ES-I3 (cell line): Measurements from ENCODE around the gene PARD3.

ENCODE experiments used
- H3K36me3 ChIP-seq: 2 replicates; pipeline ENCODE4 v1.6.1; 2013; ENCODE audit warnings: mild to moderate bottlenecking, low read length, control low read depth, moderate library complexity; ENCODE audit not compliant: insufficient read depth
- H3K4me1 ChIP-seq: 2 replicates; pipeline ENCODE4 v1.6.1; 2013; ENCODE audit warnings: mild to moderate bottlenecking, control low read depth, low read length; ENCODE audit not compliant: insufficient read depth
- H3K9ac ChIP-seq: 2 replicates; pipeline ENCODE4 v1.6.1; 2013; ENCODE audit warnings: low read depth, mild to moderate bottlenecking, low read length, moderate library complexity
- H3K9me3 ChIP-seq: 2 replicates; pipeline ENCODE4 v1.6.1; 2013; ENCODE audit warnings: mild to moderate bottlenecking, low read length, moderate library complexity; ENCODE audit not compliant: control insufficient read depth, insufficient read depth

Gene PARD3

DNA sequence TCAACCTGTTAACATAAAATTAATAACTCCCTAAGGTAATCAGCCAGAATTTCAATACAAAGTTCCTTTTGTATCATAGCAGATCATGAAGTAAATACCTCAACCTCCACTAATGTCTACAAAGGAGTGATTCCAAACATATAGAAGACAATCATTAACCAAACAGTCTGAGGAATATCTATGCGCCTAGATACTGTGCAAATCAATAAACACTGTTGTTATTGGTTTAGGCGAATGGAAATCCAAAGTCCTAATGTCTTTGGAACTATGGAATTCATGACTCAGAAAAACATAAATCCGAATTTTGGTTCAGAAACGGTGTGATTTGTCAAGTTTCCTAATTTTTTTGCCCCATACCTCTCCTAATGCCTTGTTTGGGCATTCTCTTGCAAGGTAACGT lies 469.7 kb downstream of the PARD3 start:
- Histone ChIP-seq H3K9ac (no peak overlapping the region), H3K4me1 (no peaks in the 10 kb centered on the region; the same call in 1 of the 2 replicates), H3K36me3 (no peaks in the 10 kb centered on the region), H3K9me3 (no peaks in the 10 kb centered on the region)

DNA sequence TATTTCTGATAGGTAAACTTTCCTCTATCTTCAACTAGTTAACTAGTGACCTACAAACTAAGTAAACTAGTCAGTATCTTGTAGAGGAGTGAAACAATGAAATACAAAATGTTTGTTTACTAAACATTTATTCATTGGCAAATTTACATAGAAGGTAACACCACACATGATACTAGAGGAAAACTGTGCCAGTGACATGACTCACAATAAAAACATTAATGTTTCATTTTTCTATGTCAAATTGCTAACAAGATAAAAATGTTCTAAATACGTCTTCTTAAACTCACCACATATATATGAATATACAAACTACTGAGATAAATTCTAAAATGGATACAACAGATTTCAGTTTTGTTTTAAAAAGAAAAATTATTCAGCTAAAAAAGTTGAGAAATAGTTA lies 471.3 kb downstream of the PARD3 start:
- no peaks in the 10 kb centered on the region for H3K36me3 ChIP-seq
- no peaks in the 10 kb centered on the region for H3K9me3 ChIP-seq

DNA sequence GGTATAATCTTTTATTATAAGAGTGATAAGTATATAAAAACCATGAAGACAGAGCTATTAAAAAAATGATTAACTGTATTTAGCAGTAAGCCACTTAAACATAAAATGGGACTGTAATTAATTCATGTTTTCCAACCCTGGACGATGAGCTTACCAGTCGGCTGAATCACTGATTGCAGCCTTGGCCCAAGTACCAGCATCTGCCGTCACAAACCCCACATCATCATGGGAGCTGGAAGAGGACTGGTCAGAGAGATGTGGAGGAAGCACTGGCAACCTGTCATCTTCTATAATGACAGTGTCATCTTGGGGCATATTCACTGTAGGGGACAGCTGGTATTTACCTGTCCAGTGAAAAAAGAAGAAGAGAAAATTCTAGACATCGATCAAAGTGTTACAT lies 473.6 kb downstream of the PARD3 start:
- H3K36me3 ChIP-seq: no peaks in the 10 kb centered on the region
- H3K4me1 ChIP-seq: no peaks in the 10 kb centered on the region
- no peaks in the 10 kb centered on the region for H3K9me3 ChIP-seq
- no peak overlapping the region for H3K9ac ChIP-seq

More for the DNA sequence above, 471.3 kb downstream of the PARD3 start:
- Histone ChIP-seq H3K9ac (no peak overlapping the region), H3K4me1 (no peaks in the 10 kb centered on the region; the same call in 1 of the 2 replicates)

DNA sequence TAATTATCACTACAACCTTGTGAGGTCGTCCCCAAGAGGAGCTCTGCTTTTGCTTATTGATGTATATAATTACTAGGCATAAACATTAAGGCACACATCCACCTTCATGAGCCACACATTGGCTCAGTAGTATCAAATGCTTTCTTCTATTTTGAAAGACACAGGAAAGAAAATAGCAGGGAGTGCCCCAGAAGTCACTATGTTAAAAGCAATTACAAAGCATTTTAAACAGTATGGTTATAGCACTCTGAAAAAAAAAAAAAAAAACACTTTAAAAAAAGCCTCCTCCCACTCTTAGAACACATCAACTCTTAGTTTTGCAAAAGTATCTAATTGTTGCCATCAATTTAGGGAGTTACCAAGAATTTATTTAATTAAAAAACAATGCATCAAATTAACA lies 474.2 kb downstream of the PARD3 start:
- H3K9ac ChIP-seq: no peak overlapping the region
- no peaks in the 10 kb centered on the region for H3K4me1 ChIP-seq
- no peaks in the 10 kb centered on the region for H3K9me3 ChIP-seq
- no peaks in the 10 kb centered on the region for H3K36me3 ChIP-seq

DNA sequence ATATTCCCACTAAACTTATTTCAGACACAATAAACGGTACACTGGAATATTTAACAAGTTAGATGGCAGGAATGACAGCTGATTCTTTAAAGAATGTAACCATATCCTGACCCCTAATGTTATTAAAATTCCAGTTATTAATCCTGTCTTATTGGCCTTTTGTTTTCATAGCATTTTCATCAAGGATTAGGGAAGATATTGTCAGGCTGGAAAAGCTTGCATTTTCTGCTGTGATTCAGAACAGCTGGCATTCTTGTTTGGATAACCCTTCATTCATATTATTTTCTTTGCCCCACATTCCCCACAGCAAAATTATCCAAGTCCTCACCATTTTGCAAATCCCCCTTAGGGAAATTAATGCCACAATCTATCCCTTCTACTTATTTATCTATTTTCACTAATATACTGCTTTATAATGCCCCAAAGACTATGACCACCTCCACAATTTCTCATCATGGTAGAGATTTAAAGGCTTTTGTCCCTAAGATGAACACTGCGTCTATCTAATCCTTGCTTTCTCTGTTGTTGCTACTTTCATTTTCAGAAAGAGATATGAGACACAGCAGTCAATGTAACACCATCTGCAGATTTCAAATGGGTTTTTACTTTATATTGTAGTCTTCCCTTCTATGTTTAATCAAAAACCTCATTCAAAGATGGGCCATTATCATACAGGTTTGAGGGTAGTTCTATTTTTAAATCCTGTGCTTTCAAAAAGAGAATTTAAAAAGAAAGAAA lies 475.1 kb downstream of the PARD3 start:
- no peaks in the 10 kb centered on the region for H3K4me1 ChIP-seq
- H3K36me3 ChIP-seq: no peaks in the 10 kb centered on the region
- no peak overlapping the region for H3K9ac ChIP-seq
- no peaks in the 10 kb centered on the region for H3K9me3 ChIP-seq

DNA sequence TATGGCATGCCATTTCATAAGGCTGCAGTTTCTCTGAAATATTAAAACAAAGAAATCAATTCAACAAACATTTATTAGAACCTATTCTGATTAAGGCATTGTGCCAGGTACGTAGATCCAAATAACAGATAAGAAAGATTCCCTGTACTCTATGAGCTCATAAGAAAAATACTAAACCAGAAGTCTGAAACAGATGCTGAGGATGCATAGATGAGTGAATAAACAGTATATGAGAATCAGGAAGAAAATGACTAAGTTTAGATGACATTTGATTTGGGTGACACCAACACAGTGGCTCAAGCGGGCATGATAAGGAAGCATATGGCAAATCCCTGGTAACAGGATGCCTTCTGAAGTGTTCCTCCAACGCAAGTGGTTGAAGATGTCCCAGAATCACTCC lies 477.2 kb downstream of the PARD3 start:
- Histone ChIP-seq H3K9me3 (no peaks in the 10 kb centered on the region), H3K9ac (no peak overlapping the region), H3K4me1 (no peaks in the 10 kb centered on the region), H3K36me3 (no peaks in the 10 kb centered on the region)

DNA sequence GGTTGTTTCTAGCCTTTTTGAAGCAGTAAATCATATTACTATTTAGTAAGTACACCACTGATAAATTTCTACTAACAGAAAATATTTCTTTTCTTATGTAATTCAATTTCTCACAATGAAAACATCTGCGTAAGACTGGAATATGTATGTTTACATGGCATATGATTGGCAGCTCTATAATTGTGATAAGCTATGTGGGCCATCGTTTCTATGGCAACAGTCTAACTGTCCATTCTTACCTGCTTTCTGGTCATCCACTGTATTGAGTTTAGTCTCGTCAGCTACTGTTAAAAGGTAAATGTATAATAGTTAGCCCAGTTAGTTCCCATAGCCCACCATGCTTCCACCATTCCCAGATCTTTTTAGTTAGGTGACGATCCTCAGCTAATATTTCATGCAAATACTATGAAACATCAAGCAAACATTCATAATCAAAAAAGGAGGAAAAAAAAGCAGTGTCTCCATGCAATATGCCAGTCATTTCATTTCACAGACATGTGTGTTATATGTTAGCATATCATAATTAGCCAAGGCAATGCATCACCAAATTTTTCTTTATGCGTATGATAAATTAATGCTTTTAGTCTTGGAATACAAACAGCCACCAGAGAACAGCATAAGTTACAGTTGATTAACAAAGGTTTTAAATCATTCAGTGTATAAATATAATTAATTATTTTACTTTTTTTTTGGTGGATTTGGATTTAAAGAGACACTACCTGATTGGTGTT lies 479.0 kb downstream of the PARD3 start:
- H3K9me3 ChIP-seq: no peaks in the 10 kb centered on the region
- H3K9ac ChIP-seq: no peak overlapping the region
- no peaks in the 10 kb centered on the region for H3K36me3 ChIP-seq
- no peaks in the 10 kb centered on the region for H3K4me1 ChIP-seq

DNA sequence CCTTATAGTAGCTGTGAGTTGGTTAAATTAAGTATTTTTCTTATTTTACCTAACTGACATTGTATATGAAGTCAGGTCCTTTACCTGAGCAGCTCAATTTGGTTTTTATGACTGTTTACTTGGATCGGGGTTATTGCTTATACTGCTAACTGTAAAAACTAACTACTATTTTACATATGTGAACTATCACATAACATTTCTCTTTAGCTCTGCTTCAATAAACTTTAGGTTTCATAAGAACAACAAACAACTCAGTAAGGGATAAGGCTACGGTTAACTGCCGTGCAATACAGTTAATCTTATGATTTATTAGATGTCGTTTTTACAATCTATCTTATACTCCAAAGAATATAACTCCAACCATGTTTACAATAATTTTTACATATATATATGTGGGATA lies 480.2 kb downstream of the PARD3 start:
- Histone ChIP-seq H3K9me3 (no peaks in the 10 kb centered on the region), H3K9ac (no peak overlapping the region), H3K36me3 (no peaks in the 10 kb centered on the region), H3K4me1 (no peaks in the 10 kb centered on the region)

DNA sequence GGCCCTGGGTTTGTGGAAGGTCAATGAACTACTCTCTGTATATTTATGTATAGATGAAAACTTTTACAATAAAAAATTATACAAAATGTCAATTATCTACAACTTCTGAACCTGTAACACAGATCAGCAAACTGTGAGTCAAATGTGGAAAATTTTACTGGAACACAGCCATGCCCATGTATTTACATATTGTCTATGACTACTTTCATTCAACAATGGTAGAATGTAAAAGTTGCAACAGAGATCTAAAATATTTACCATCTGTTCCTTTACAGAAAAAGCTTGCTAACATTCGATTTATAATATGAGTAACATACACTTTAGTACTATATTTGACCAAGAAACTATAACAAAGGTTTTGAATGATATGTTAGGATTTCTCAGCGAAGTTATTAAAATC lies 481.6 kb downstream of the PARD3 start:
- H3K4me1 ChIP-seq: no peaks in the 10 kb centered on the region
- no peaks in the 10 kb centered on the region for H3K36me3 ChIP-seq
- no peak overlapping the region for H3K9ac ChIP-seq
- H3K9me3 ChIP-seq: no peaks in the 10 kb centered on the region

DNA sequence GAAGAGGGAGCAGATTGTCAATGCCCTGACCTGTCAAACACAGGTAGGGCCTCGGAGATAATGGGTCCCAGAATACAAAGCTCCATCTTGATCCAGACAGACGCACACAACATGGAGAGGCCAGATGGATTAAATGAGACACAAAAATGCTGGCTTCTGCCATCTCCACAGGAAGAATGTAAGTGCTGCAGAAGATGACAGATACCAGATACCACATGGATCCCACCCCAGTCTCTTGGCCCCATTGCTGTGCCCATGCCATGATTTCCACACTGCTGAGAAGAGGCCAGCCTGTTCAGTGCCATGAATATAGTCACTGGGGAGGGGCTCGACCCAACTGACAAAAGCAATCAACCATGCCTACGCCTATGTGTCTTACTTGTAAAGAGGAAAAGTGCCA lies 487.9 kb downstream of the PARD3 start:
- Histone ChIP-seq H3K9me3 (no peaks in the 10 kb centered on the region), H3K4me1 (no peaks in the 10 kb centered on the region), H3K36me3 (no peaks in the 10 kb centered on the region; the same call in 1 of the 2 replicates), H3K9ac (no peak overlapping the region)

DNA sequence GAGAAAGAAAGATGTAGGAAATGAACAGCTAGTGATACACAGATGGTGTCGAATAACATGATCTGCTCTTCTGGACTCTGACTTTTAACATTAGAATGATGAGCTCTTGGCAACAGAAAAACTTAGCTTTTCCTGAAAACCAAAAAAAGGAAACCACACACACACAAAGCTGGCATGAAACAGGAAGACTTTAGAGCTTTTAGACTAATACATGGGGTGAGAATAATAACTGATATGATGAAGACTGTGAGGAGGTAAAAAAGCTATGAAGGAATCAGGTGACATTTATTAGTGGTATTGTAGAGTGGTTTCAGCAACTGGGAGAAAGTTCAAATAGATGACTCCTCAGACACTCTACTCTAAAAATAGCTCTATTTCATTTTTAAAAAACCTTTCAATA lies 491.9 kb downstream of the PARD3 start:
- H3K4me1 ChIP-seq: 0 out of 2 replicates have a peak, but pooled peaks cover 4% of the 10 kb centered on the region
- no peak overlapping the region for H3K9ac ChIP-seq
- no peaks in the 10 kb centered on the region; the same call in 1 of the 2 replicates for H3K36me3 ChIP-seq
- H3K9me3 ChIP-seq: no peaks in the 10 kb centered on the region

DNA sequence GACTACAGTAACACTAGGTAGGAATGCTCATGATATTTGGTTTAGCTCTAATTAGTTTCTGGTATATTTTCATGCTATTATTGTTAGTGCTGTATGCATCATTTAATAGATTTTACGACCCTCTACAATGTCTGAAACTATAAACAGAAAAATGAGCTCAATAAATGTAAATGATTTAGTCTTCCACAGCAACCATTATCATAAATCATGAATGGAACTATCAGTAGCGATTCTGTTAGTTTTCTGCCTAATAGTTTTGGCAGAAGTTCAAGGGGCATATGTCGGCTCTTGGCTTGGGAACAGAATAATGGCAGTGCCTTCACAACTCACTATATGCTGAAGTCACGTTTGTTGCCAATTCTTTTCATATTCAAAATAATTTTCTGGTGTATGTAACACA lies 494.8 kb downstream of the PARD3 start:
- peaks cover 9% of the 10 kb centered on the region; the same call in 1 of the 2 replicates for H3K4me1 ChIP-seq
- no peak overlapping the region for H3K9ac ChIP-seq
- H3K36me3 ChIP-seq: no peaks in the 10 kb centered on the region; the same call in 1 of the 2 replicates
- H3K9me3 ChIP-seq: no peaks in the 10 kb centered on the region

DNA sequence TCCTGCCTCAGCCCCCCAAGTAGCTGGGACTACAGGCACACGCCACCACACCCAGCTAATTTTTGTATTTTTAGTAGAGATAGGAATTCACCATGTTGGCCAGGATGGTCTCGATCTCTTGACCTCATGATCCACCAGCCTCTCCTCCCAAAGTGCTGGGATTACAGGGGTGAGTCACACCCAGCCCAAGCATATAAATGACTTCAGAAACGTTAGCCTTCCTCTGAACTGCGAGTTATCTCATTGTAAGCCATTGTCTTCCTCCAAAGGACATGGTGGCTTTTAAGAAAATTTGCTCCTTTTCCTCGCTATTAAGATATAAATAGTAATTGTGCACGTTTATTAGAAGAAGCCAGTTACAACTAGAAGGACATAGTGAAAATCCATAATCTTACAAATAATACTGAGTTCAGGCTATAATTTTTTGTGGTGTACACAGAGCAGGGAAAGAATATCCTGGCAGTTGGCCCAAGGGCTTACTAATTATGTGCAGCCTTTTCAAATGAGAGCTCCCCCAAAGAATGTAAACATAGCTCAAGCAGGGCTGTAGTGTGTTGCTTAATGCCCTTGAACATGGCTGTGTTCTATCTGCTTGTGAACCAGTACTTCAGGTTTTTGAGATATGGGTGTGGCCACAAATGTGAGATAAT lies 495.8 kb downstream of the PARD3 start:
- Histone ChIP-seq H3K36me3 (no peaks in the 10 kb centered on the region), H3K4me1 (peaks cover 9% of the 10 kb centered on the region; the same call in 1 of the 2 replicates), H3K9ac (no peak overlapping the region), H3K9me3 (no peaks in the 10 kb centered on the region)

DNA sequence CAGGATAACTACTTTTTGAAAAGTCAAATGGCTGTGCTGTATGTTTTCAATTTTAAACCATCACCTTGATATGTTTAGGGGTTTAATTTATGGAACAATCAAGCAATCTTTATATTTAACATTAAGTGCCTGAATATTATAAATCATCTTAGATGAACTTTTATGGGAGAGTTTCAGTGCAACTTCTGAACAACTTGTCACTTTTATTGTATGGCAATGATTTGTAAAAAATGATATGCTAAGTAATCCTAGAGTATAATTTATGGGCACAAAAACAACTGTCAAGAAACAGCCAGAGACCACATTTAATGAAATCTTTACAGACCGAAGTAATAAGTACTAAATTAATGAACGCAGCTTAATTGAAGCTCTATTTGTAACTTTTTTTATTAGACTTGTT lies 498.9 kb downstream of the PARD3 start:
- Histone ChIP-seq H3K36me3 (no peaks in the 10 kb centered on the region; the same call in 1 of the 2 replicates), H3K4me1 (peaks cover 9% of the 10 kb centered on the region; the same call in 1 of the 2 replicates), H3K9me3 (no peaks in the 10 kb centered on the region), H3K9ac (no peak overlapping the region)
